RPMI8226 (cell line): Measurements from ENCODE around the gene CENPB.
A peak's percentile ranks its signal among the peaks of the same experiment; 100 is the strongest.
"Not testable (repeated sequence)": the region's sequence is repeated elsewhere in the genome, so short reads cannot be mapped to it uniquely, and the experiment has no call there.

Experiments used
- DNase-seq: peaks from one replicate; pipeline ENCODE4 v3.0.0-alpha.2; 2015

Gene CENPB

DNA sequence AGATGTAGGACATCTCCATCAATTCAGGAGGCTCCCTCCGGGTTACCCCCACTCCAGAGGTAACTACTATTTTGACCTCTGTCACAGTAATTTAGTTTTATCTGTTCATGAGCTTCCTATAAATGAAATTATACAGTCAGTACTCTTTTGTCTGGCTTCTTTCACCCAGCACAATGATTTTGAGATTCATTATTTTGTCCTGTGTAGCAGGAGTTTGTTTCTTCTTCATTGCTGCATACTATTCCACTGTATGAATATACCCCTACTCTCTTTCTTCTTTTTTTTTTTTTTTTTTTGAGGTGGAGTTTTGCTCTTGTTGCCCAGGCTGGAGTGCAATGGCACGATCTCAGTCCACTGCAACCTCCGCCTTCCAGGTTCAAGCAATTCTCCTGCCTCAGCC, 22.0 kb upstream of the CENPB start:
- no peak for DNase-seq

DNA sequence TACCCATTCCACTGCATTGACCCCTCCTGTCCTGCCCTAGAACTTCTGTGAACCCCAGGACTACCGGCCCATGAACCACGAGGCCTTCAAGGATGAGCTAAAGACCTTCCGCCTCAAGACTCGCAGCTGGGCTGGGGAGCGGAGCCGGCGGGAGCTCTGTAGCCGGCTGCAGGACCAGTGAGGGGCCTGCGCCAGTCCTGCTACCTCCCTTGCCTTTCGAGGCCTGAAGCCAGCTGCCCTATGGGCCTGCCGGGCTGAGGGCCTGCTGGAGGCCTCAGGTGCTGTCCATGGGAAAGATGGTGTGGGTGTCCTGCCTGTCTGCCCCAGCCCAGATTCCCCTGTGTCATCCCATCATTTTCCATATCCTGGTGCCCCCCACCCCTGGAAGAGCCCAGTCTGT, 18.2 kb upstream of the CENPB start:
- no peak for DNase-seq

GRCh38 chr20:3804254-3804751, 17.8 kb upstream of the CENPB start:
- DNase-seq: no peak

DNA sequence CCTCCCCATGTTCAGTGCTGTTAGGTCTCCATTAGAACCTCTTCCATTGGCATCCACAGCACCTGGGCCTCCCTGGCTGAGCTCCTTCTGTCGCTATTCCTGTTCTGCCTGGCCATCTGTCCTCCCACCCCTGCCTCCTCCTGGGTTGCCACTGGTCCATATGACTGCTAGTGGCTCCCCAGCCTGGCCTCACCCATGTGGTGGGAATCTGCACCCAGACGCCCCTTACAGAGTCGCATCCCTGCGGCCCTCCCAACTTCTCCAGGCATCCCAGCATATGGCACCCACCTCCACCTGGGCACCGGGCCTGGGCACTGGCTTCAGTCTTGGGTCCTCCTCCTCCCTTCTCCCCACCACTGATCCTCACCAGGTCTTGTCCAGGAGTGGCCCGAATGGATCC, 17.3 kb upstream of the CENPB start:
- no peak for DNase-seq

DNA sequence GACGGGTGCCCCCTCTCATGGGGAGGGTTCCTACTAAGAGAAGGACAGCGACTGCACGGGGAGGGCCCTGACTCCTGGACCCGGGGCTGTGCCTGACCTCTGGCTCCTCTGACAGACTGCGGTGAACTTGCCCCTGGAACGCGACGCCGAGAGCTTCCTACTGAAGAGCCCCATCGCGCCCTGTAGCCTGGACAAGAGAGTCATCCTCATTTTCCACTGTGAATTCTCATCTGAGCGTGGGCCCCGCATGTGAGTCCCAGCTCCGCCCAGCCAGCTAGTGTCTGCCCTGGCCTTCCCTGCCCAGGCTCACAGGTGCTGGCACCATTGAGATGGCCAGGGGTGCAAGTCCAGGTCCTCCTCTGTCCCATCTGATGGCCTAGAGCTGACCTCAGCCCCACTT, 16.7 kb upstream of the CENPB start:
- no peak for DNase-seq

- DNase-seq: no peak
Observed at GRCh38 chr20:3802524-3803239, 16.1 kb upstream of the CENPB start.

DNA sequence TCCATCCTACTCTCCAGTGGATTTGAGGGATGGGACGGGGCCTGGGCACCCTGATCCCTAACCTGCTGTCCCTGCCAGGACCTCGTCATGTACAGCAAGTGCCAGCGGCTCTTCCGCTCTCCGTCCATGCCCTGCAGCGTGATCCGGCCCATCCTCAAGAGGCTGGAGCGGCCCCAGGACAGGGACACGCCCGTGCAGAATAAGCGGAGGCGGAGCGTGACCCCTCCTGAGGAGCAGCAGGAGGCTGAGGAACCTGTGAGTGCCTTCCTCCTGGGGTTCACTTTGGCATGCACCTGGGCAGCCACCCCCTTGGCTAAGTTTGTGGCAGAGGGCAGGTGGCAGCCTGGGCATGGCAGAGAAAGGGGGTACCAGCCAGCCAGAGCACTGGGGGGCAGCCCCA, 15.3 kb upstream of the CENPB start:
- DNase-seq: no peak

- DNase-seq: no peak
Observed at GRCh38 chr20:3801299-3801698, 14.8 kb upstream of the CENPB start.

GRCh38 chr20:3800878-3801260, 14.3 kb upstream of the CENPB start:
- DNase-seq: no peak

DNA sequence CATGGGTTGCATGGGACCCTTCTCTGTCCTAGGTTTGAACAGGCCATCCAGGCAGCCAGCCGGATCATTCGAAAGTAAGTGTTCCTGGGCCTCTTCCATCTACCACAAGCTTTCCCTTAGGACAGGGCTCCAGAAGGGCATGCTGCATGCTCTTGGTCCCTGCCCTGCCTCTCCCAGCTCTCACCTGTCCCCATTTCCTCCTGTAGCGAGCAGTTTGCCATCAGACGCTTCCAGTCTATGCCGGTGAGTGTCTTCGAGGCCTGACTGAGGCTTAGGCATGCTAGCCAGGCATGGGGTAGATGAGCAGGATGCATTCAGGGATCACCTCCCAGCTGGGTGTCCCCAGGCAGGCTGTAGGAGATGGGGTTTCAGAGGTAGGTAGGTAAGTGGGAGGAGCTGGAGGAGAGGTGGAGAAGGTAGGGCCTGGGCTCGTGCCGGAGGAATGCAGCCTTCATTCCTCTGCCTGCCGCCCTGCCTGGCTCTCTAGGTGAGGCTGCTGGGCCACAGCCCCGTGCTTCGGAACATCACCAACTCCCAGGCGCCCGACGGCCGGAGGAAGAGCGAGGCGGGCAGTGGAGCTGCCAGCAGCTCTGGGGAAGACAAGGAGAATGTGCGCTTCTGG, 13.8 kb upstream of the CENPB start:
- DNase-seq: no peak

- no peak for DNase-seq
Observed at GRCh38 chr20:3798908-3799248, 12.3 kb upstream of the CENPB start.

- no peak for DNase-seq
Observed at GRCh38 chr20:3798373-3798768, 11.8 kb upstream of the CENPB start.

DNA sequence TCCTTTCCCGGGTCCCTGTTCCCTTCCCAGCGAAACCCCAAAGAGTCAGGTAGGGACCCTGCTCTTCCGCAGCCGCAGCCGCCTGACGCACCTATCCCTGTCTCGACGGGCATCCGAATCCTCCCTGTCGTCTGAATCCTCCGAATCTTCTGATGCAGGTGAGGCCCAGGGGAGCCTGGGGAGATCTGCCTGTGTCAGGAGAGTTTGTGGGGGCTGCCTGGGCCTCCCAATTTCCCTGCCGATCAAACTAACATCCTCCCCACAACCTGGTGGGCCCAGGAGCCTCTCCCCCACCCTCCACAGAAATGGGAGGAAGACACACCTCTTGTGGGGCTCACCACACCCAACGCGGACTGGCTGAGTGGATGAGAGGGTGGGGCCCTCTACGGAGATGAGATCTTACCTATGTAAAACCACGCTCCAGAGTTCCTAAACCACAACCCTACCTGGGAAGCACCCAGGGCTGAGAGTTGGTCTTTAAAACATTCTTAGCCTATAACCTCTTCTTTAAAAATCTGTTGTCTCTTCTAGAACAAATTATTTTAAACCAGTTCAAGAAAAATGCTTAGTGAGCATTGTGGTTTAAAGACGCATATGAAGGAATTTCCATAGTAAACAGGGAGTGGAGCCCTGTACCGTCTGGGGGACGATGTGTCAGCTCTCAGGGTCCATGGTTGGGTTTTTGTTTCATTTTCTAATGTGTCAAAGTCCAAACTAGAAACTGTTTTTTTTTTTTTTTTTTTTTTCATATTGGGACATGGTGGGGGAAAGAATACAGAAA, 11.2 kb upstream of the CENPB start:
- peak; percentile 79 for DNase-seq

DNA sequence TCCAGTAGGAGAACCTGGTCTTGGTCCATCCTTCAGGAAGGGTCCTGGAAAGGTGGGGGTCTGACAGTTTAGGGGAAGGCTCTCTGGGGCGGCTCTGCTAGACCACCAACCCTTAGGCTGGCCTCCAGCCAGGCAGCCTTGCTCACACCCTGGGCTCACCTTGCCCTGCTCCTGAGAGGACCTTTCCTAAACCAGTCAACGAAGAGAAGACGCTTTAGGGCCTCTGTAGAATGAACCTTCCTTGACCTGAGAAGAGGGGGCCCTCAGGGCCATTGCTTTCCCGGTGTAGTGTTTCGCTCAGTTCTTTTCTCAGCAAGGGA, 10.6 kb upstream of the CENPB start:
- peak; percentile 53 for DNase-seq

- peak; percentile 33 for DNase-seq
Observed at GRCh38 chr20:3796477-3797225, 10.1 kb upstream of the CENPB start.

- DNase-seq: peak; percentile 96
Observed at GRCh38 chr20:3795511-3796468, 9.2 kb upstream of the CENPB start, which contains the start of gene CDC25B. Gene CDC25B (plus strand): TSS chr20:3796310. CDS start chr20:3796532, 222 bp downstream.

DNA sequence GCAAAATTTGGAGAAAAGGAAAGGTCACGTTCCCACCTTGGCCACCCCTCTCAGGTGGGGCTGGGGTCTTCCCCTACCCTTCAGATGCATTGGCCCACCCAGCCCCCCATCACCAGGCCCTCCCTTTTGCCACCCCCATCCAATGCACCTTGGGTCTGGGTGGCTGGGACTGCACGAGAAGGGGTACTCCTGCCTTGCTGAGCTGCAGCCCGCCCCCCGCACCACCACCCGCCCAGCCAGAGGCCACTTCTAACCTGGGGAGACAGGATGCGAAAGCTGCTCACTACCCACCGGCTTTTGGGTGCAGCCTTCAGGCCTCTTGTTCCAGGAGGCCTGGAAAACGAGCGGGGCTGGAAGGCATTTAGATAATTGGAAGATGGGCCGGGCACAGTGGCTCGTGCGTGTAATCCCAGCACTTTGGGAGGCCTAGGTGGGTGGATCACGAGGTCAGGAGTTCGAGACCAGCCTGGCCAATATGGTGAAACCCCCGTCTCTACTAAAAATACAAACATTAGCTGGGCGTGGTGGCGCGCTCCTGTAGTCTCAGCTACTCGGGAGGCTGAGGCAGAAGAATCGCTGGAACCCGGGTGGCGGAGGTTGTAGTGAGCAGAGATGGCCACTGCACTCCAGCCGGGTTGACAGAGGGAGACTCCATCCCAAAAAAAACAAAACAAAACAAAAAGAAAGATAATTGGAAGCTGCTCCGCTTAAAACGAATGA, 8.3 kb upstream of the CENPB start:
- no peak for DNase-seq

GRCh38 chr20:3794168-3794567, 7.6 kb upstream of the CENPB start:
- not testable (repeated sequence) for DNase-seq

GRCh38 chr20:3789201-3789600, 2.7 kb upstream of the CENPB start:
- not testable (repeated sequence) for DNase-seq

- DNase-seq: no peak
Observed at GRCh38 chr20:3788685-3789155, 2.2 kb upstream of the CENPB start.

GRCh38 chr20:3787324-3788014, 929 bp upstream of the CENPB start:
- DNase-seq: no peak
